Loucy (cell line): Measurements from ENCODE around the gene SHPK.

Experiments used
- H2AFZ ChIP-seq: fragments of 200-600 bp; sonication (generic); 2 replicates; pipeline ENCODE4 v1.6.0; 2016; ENCODE audit warnings: antibody characterized with exemption, mild to moderate bottlenecking, low read length, moderate library complexity
- H3F3A ChIP-seq: fragments of 200-600 bp; 2 replicates; pipeline ENCODE4 v1.6.0; 2016; ENCODE audit warnings: antibody characterized with exemption, low read depth, mild to moderate bottlenecking
- H3K27me3 ChIP-seq: fragments of 200-600 bp; sonication (generic); 2 replicates; pipeline ENCODE4 v1.6.1; 2014; ENCODE audit warnings: low read length, mild to moderate bottlenecking; ENCODE audit not compliant: insufficient read depth, poor library complexity, severe bottlenecking
- H3K36me3 ChIP-seq: fragments of 200-600 bp; sonication (generic); 2 replicates; pipeline ENCODE4 v1.6.1; 2016; ENCODE audit warnings: low read length; ENCODE audit not compliant: insufficient read depth
- H3K4me1 ChIP-seq: fragments of 200-600 bp; sonication (generic); 2 replicates; pipeline ENCODE4 v1.5.1; 2014; ENCODE audit warnings: low read length, mild to moderate bottlenecking; ENCODE audit not compliant: insufficient read depth, poor library complexity, severe bottlenecking
- H3K4me2 ChIP-seq: fragments of 200-600 bp; sonication (generic); 2 replicates; pipeline ENCODE4 v1.6.0; 2014; ENCODE audit warnings: antibody characterized with exemption, low read length, low read depth, mild to moderate bottlenecking; ENCODE audit not compliant: poor library complexity, severe bottlenecking
- H3K4me3 ChIP-seq: fragments of 200-600 bp; sonication (generic); 2 replicates; pipeline ENCODE4 v1.5.1; 2014; ENCODE audit warnings: low read length, mild to moderate bottlenecking, mixed read lengths; ENCODE audit not compliant: poor library complexity, severe bottlenecking
- H3K79me2 ChIP-seq: fragments of 200-600 bp; sonication (generic); 2 replicates; pipeline ENCODE4 v1.6.1; 2014; ENCODE audit warnings: low read length; ENCODE audit not compliant: insufficient read depth
- H3K9ac ChIP-seq: fragments of 200-600 bp; sonication (generic); 2 replicates; pipeline ENCODE4 v1.6.0; 2014; ENCODE audit warnings: mild to moderate bottlenecking, low read depth, low read length, moderate library complexity; ENCODE audit not compliant: poor library complexity, severe bottlenecking
- H3K9me2 ChIP-seq: fragments of 200-600 bp; sonication (generic); replicated peaks from 2 replicates; pipeline ENCODE4 v1.6.1; 2016; ENCODE audit warnings: low read depth, low read length, mixed read lengths
- H3K9me3 ChIP-seq: fragments of 200-600 bp; sonication (generic); 2 replicates; pipeline ENCODE4 v1.6.1; 2014; ENCODE audit warnings: mild to moderate bottlenecking, antibody characterized with exemption, low read length, low read depth; ENCODE audit not compliant: insufficient read depth
- H4K20me1 ChIP-seq: fragments of 200-600 bp; sonication (generic); 2 replicates; pipeline ENCODE4 v1.6.0; 2014; ENCODE audit warnings: antibody characterized with exemption, low read length, mild to moderate bottlenecking; ENCODE audit not compliant: insufficient read depth, poor library complexity, severe bottlenecking
- CTCF ChIP-seq: fragments of 200-600 bp; sonication (generic); conservative IDR thresholded peaks from 2 replicates; pipeline ENCODE4 v1.5.1; 2014; ENCODE audit warnings: mild to moderate bottlenecking, antibody characterized with exemption, low read length
- EZH2phosphoT487 ChIP-seq: fragments of 200-600 bp; IDR thresholded peaks from 2 replicates; pipeline ENCODE4 v1.6.1; 2018; ENCODE audit warnings: antibody characterized with exemption, mild to moderate bottlenecking, moderate library complexity, borderline replicate concordance

The SHPK gene

DNA sequence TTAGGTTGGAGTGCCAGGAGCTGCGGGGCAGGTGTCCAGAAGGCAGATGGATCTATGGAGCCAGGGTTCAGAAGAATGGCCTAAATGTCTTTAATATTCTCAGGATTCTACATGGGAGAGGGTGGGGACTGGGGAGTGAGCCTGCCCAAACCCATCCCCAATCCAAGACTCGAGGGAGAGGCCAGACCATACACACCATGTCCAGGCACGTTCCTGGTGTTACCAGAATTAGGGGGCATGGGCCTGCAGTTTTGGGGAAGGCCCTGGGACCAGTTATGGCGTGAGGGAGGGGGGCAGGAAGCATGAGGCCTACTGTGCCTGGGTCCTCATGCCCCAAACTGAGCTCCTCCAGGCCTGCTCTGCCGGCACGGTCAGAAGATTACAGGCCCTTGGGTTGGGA lies 30.5 kb upstream of the SHPK start:
- Histone ChIP-seq H3K9ac (no peak overlapping the region), H3K9me2 (no peaks in the 10 kb centered on the region), H3K9me3 (no peaks in the 10 kb centered on the region), H3K4me2 (no peak overlapping the region), H3K27me3 (no peaks in the 10 kb centered on the region), H3F3A (no peaks in the 10 kb centered on the region), H3K4me3 (no peak overlapping the region), H3K4me1 (peaks cover 13% of the 10 kb centered on the region), H3K79me2 (peaks cover 25% of the 10 kb centered on the region), H4K20me1 (peaks cover 16% of the 10 kb centered on the region), H3K36me3 (no peaks in the 10 kb centered on the region), H2AFZ (no peak overlapping the region)
- TF ChIP-seq EZH2phosphoT487 = no peak
- TF ChIP-seq CTCF = no peak

- Histone ChIP-seq H4K20me1 (peaks cover 16% of the 10 kb centered on the region), H3K27me3 (no peaks in the 10 kb centered on the region), H3K36me3 (no peaks in the 10 kb centered on the region), H2AFZ (no peak overlapping the region), H3K9ac (no peak overlapping the region), H3F3A (no peaks in the 10 kb centered on the region), H3K9me3 (no peaks in the 10 kb centered on the region), H3K9me2 (no peaks in the 10 kb centered on the region), H3K4me2 (no peak overlapping the region), H3K4me3 (no peak overlapping the region), H3K4me1 (peaks cover 13% of the 10 kb centered on the region), H3K79me2 (peaks cover 25% of the 10 kb centered on the region)
- no peak for TF ChIP-seq CTCF
- TF ChIP-seq EZH2phosphoT487 = no peak
Observed at GRCh38 chr17:3665834-3666233, 29.8 kb upstream of the SHPK start.

DNA sequence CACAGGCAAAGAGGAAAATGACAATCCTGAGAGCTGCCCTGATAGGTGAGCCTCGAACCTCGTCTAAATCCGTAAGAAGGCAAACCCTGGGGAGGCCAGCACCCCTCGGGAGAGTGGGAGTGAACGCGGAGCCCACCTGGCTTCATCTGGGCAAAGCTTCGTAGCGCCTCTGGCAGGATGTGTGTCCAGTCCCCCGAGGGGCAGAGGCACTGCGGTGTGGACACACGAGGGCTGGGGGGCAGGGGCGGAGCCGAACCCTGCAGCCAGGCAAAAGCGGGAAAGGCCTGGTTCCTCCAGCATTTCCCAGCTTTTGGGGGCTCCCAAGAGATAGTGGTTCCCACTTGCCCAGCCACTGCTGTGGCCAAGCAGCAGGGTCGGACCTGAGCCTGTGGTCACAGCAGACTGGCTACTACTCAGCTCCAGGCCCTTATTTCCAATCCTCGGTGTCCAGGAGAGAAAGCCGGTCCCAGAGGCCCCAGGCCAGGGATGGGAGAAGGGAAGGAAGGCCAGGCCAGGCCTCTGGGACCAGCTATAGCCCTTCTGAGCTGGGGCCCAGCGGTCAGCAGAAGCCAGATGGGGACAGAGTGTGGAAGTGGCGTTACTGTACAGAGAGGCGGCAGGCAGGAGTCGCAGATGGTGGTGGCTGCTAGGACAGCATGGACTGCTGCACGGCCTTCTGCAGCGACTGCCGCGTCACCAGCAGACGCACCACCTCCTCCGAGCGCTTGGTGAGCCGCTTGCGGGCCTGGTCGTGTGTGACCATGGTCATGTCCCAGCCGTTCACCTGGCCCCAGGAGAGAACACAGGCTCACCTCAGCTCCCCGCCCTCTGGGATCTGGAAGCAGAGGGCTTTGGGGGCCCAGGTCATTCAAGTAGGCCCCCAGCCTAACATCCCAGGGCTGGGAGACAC lies 27.3 kb upstream of the SHPK start:
- H3K9ac ChIP-seq = no peak overlapping the region
- H3K4me3 ChIP-seq = no peak overlapping the region
- H3K79me2 ChIP-seq = peaks cover 6% of the 10 kb centered on the region; the same call in 1 of the 2 replicates
- H3K4me2 ChIP-seq = no peak overlapping the region
- no peak overlapping the region for H2AFZ ChIP-seq
- H3K9me3 ChIP-seq = no peaks in the 10 kb centered on the region
- no peaks in the 10 kb centered on the region for H3K36me3 ChIP-seq
- H3K27me3 ChIP-seq = no peaks in the 10 kb centered on the region
- no peaks in the 10 kb centered on the region for H3K9me2 ChIP-seq
- no peak for TF ChIP-seq CTCF
- H3F3A ChIP-seq = no peaks in the 10 kb centered on the region
- H4K20me1 ChIP-seq = no peaks in the 10 kb centered on the region
- peaks cover 6% of the 10 kb centered on the region for H3K4me1 ChIP-seq
